Liver (tissue), 9 donors: ENCODE results near the gene ITGAE. TPM values are rescaled to one million over a fixed set of nuclear protein-coding genes. Genes with fewer than 3 reads are reported as not detected.

Source experiments
- DNase-seq: peaks from one replicate; pipeline ENCODE4 v3.0.0-alpha.2; 2017; ENCODE audit warnings: low spot score
- H3K27ac ChIP-seq, 2 donors: one replicate each; pipeline ENCODE4 v1.7.0; 2013; ENCODE audit warnings: inconsistent platforms in 2 of 2, low read length in 2 of 2, control low read depth in 1 of 2, low read depth in 1 of 2, mild to moderate bottlenecking in 1 of 2
- H3K27me3 ChIP-seq, 4 donors: one replicate each; pipeline versions ENCODE4 v1.6.1 to v1.7.0; 2013; ENCODE audit warnings: low read length in 3 of 4, inconsistent platforms in 1 of 4, mild to moderate bottlenecking in 1 of 4, moderate library complexity in 1 of 4; ENCODE audit not compliant: control insufficient read depth in 4 of 4, insufficient read depth in 4 of 4
- H3K36me3 ChIP-seq, 4 donors: one replicate each; pipeline versions ENCODE4 v1.6.1 to v1.7.0; 2013; ENCODE audit warnings: low read length in 3 of 4, mild to moderate bottlenecking in 3 of 4, low read depth in 1 of 4, moderate library complexity in 1 of 4; ENCODE audit not compliant: control insufficient read depth in 4 of 4, insufficient read depth in 3 of 4
- H3K4me1 ChIP-seq, 4 donors: one replicate each; pipeline versions ENCODE4 v1.6.1 to v1.7.0; 2013; ENCODE audit warnings: low read length in 3 of 4, mild to moderate bottlenecking in 3 of 4, moderate library complexity in 1 of 4; ENCODE audit not compliant: control insufficient read depth in 4 of 4, insufficient read depth in 4 of 4
- H3K4me3 ChIP-seq, 3 donors: one replicate each; pipeline versions ENCODE4 v1.6.1 to v1.7.0; 2013; ENCODE audit warnings: low read length in 3 of 3, control low read depth in 1 of 3, low read depth in 1 of 3, mild to moderate bottlenecking in 1 of 3
- H3K9ac ChIP-seq, 2 donors: one replicate each; pipeline ENCODE4 v1.7.0; 2013; ENCODE audit warnings: low read length in 2 of 2, mild to moderate bottlenecking in 2 of 2, moderate library complexity in 2 of 2, control low read depth in 1 of 2, low read depth in 1 of 2
- H3K9me3 ChIP-seq, 4 donors: one replicate each; pipeline versions ENCODE4 v1.6.1 to v1.7.0; 2013; ENCODE audit warnings: low read length in 3 of 4; ENCODE audit not compliant: control insufficient read depth in 4 of 4
- EGR1 ChIP-seq, 2 donors: IDR thresholded peaks; 2 replicates each; pipeline ENCODE4 v1.6.1; 2016 to 2018; ENCODE audit warnings: antibody characterized with exemption in 2 of 2, low read depth in 2 of 2
- FOXA1 ChIP-seq: IDR thresholded peaks from 2 replicates; pipeline ENCODE4 v1.6.1; 2016; ENCODE audit warnings: antibody characterized with exemption
- FOXA2 ChIP-seq: IDR thresholded peaks from 2 replicates; pipeline ENCODE4 v1.6.1; 2016; ENCODE audit warnings: antibody characterized with exemption
- GABPA ChIP-seq, 2 donors: IDR thresholded peaks in 1 of 2; conservative IDR thresholded peaks in 1 of 2; 2 replicates each; pipeline ENCODE4 v1.6.1; 2016; ENCODE audit warnings: antibody characterized with exemption in 2 of 2, mild to moderate bottlenecking in 1 of 2, moderate library complexity in 1 of 2
- HNF4A ChIP-seq, 2 donors: conservative IDR thresholded peaks; 2 replicates each; pipeline ENCODE4 v1.6.1; 2016; ENCODE audit warnings: antibody characterized with exemption in 2 of 2, mild to moderate bottlenecking in 2 of 2
- HNF4G ChIP-seq: IDR thresholded peaks from 2 replicates; pipeline ENCODE4 v1.6.1; 2016; ENCODE audit warnings: antibody characterized with exemption
- JUND ChIP-seq, 2 donors: IDR thresholded peaks; 2 replicates each; pipeline ENCODE4 v1.6.1; 2016; ENCODE audit warnings: antibody characterized with exemption in 2 of 2
- MAX ChIP-seq: IDR thresholded peaks from 2 replicates; pipeline ENCODE4 v1.6.1; 2016; ENCODE audit warnings: antibody characterized with exemption
- NR2F2 ChIP-seq: IDR thresholded peaks from 2 replicates; pipeline ENCODE4 v1.6.1; 2016; ENCODE audit warnings: antibody characterized with exemption
- RAD21 ChIP-seq, 2 donors: IDR thresholded peaks; 2 replicates each; pipeline ENCODE4 v1.6.1; 2016; ENCODE audit warnings: antibody characterized with exemption in 2 of 2, mild to moderate bottlenecking in 2 of 2
- REST ChIP-seq: IDR thresholded peaks from 2 replicates; pipeline ENCODE4 v1.6.1; 2016; ENCODE audit warnings: antibody characterized with exemption, mild to moderate bottlenecking
- RXRA ChIP-seq, 2 donors: IDR thresholded peaks; 2 replicates each; pipeline ENCODE4 v1.6.1; 2017 to 2018; ENCODE audit warnings: antibody characterized with exemption in 2 of 2, mild to moderate bottlenecking in 1 of 2
- SP1 ChIP-seq: IDR thresholded peaks from 2 replicates; pipeline ENCODE4 v1.6.1; 2018; ENCODE audit warnings: antibody characterized with exemption, mild to moderate bottlenecking
- TAF1 ChIP-seq: conservative IDR thresholded peaks from 2 replicates; pipeline ENCODE4 v1.6.1; 2016; ENCODE audit warnings: antibody characterized with exemption, mild to moderate bottlenecking
- ZBTB33 ChIP-seq: IDR thresholded peaks from 2 replicates; pipeline ENCODE4 v1.6.1; 2016; ENCODE audit warnings: antibody characterized with exemption
- WGBS: extraction: QIAGEN DNeasy Blood & Tissue Kit; methylation state at CpG from one replicate; pipeline ENCODE4 v1.1.7; 2013; 5-methylcytosine and 5-hydroxymethylcytosine counted together
- polyA plus RNA-seq, 2 donors: library from polyadenylated mRNA; stranded (reverse) in 1 of 2; unstranded in 1 of 2; fragments of 200-250 nt in 1 of 2; fragments of >200 nt in 1 of 2; fragmentation: Nextera tagmentation in 1 of 2; extraction: Ambion mirVana in 1 of 2; gene quantifications; one replicate each; pipeline versions ENCODE4 v1.2.1 to v1.2.3, GENCODE V29; 2013 to 2015
- total RNA-seq, 2 donors: library from RNA; depleted of rRNA; stranded (reverse); fragments of >200 nt; gene quantifications; one replicate each; pipeline ENCODE4 v1.2.3, GENCODE V29; 2014
- TF ChIP-seq, protein P1 (sequence below): fragments of 150-350 bp; IDR thresholded peaks from 2 replicates; pipeline ENCODE4 v1.5.1; 2017; ENCODE audit warnings: improper control_type of control experiment, low read depth, low read length; ENCODE audit not compliant: missing input control
- donor health status: healthy.
- donor health status: healthy.
- donor health status: healthy.
- donor health status: healthy.
- donor health status: healthy.

ITGAE gene
- total and polyA plus RNA-seq, 4 donors: 6.5 to 17.7 (median 12.1) TPM

DNA sequence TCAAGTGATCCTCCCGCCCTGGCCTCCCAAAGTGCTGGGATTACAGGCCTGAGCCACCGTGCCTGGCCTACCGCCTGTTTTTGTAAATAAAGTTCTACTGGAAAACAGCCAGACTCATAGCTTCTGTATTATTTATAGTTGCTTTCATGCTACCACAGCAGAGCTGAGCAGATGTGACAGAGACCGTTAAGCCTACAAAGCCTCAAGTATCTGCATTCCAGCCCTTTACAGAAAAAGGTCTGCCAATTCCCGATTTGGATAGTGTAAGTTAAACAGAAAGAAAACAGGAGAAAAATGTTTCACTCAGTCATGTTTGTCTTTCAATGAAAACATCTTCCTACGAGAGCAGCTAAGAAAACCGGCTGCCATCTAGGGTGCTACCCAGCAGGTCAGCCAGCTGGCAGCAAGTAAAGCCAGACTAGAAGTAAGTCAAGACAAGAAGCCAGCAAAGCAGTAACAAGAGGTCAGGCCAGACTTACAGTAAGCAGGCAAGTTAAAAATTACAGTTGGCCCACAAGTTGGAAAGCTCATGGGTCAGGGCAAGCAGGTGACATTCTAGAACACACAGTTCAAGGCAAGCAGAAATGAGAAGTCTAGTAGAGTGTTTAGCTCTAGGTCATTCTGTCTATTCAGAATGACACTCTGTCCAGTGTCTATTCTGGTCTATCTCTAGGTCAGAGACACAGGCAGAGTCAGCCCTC is 27.3 kb upstream of the ITGAE start:
- H3K36me3 ChIP-seq: peaks cover 12 to 38% (median 35%) of the 10 kb centered on the region in 4 donors
- no peak overlapping the region for H3K9ac ChIP-seq
- peak overlapping the region in 1 of 2 donors; percentile 13 for H3K27ac ChIP-seq
- H3K4me1 ChIP-seq: no peaks in the 10 kb centered on the region
- no peak overlapping the region for H3K4me3 ChIP-seq
- no peaks in the 10 kb centered on the region for H3K9me3 ChIP-seq
- no peaks in the 10 kb centered on the region for H3K27me3 ChIP-seq
- DNase-seq: no peak
- TF ChIP-seq RXRA (IDR thresholded peaks at IDR 0.05) (peak in 1 of 2 donors; percentile 11), HNF4A (conservative IDR thresholded peaks at IDR 0.05) (no peak), NR2F2 (peak; percentile 83), HNF4G (no peak)
- WGBS: 71% methylated on average over 7 of the region's 7 CpGs

- H3K27me3 ChIP-seq: no peaks in the 10 kb centered on the region
- no peak overlapping the region for H3K27ac ChIP-seq
- TF ChIP-seq, protein P1, sequence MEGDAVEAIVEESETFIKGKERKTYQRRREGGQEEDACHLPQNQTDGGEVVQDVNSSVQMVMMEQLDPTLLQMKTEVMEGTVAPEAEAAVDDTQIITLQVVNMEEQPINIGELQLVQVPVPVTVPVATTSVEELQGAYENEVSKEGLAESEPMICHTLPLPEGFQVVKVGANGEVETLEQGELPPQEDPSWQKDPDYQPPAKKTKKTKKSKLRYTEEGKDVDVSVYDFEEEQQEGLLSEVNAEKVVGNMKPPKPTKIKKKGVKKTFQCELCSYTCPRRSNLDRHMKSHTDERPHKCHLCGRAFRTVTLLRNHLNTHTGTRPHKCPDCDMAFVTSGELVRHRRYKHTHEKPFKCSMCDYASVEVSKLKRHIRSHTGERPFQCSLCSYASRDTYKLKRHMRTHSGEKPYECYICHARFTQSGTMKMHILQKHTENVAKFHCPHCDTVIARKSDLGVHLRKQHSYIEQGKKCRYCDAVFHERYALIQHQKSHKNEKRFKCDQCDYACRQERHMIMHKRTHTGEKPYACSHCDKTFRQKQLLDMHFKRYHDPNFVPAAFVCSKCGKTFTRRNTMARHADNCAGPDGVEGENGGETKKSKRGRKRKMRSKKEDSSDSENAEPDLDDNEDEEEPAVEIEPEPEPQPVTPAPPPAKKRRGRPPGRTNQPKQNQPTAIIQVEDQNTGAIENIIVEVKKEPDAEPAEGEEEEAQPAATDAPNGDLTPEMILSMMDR: peak; percentile 80
- TF ChIP-seq HNF4G (no peak), NR2F2 (no peak), RAD21 (IDR thresholded peaks at IDR 0.05) (peak; percentile 92 to 96)
- peak; percentile 62 for DNase-seq
- H3K9ac ChIP-seq: no peak overlapping the region
- no peaks in the 10 kb centered on the region for H3K9me3 ChIP-seq
- peaks cover 9 to 38% (median 34%) of the 10 kb centered on the region in 4 donors for H3K36me3 ChIP-seq
- no peak overlapping the region for H3K4me3 ChIP-seq
- 54% methylated on average over 6 of the region's 6 CpGs for WGBS
- H3K4me1 ChIP-seq: no peaks in the 10 kb centered on the region
Measured at GRCh38 chr17:3827124-3827773, 26.3 kb upstream of the ITGAE start.

DNA sequence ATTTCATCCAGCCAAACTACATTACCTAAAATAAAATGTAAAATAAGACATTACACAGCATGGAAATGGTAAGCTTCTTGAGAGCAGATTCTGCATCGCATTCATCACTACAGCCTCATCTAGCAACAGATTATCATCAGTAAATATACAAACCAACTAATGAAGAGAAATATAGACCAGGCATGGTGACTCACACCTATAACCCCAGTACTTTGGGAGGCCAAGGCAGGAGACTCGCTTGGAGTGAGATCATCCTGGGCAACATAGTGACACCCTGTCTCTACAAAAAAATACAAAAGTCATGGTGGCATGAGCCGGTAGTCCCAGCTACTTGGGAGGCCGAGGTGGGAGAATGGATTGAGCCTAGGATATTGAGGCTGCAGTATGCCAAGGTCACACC is 25.2 kb upstream of the ITGAE start:
- 94% methylated on average over 4 of the region's 4 CpGs for WGBS
- Histone ChIP-seq H3K4me1 (no peaks in the 10 kb centered on the region), H3K9me3 (no peaks in the 10 kb centered on the region), H3K27ac (no peak overlapping the region), H3K4me3 (no peak overlapping the region), H3K27me3 (no peaks in the 10 kb centered on the region), H3K9ac (no peak overlapping the region), H3K36me3 (peaks cover 11 to 41% (median 39%) of the 10 kb centered on the region in 4 donors)
- no peak for DNase-seq
- TF ChIP-seq REST (no peak), HNF4G (no peak), RXRA (IDR thresholded peaks at IDR 0.05) (no peak), RAD21 (IDR thresholded peaks at IDR 0.05) (no peak), ZBTB33 (no peak), FOXA1 (no peak), TAF1 (no peak), MAX (no peak), FOXA2 (no peak), GABPA (IDR thresholded peaks at IDR 0.05 in 1 of 2, conservative IDR thresholded peaks at IDR 0.05 in 1 of 2) (no peak), NR2F2 (no peak), SP1 (no peak), JUND (IDR thresholded peaks at IDR 0.05) (no peak), HNF4A (conservative IDR thresholded peaks at IDR 0.05) (no peak), EGR1 (IDR thresholded peaks at IDR 0.05; ENCODE audit: low read depth in 2 of 2) (no peak)
- TF ChIP-seq, protein P1: no peak
